ENCODE results near the gene MEA1.

DNA sequence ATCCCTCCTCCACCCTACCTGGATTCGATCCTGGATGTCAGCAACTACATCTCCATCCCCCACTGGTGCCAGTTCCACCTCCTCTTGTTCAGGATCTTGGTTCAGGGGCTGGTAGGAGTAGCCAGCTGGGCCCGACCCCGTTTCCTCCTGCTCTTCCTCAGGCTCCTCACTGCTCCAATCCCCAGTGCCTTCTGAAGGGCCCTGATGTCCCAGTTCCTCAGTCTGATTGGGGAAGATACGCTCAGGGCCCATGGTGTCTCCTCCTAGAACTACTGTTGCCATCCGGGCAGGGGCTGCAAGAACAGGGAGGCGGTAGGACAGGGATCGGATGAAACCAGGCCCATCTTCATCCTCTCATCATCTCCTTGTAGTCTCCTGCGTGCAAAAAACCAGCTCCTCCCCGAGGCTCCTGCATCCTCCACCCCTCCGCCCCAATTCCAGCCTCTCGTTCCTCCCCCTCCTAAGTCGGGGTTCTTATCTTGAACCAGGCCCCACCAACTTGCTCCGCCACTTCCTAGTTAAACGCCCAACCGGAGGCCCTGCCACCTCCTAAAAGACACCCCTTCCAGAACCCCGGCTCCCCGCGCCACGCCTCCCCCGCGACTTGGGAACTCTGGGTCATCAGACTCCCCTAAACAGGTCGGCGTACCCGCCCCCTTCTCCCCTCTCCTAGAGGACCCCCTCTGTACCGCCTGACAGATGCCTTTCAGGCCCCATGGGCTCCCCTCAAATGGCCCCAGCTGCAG is 476 bp downstream of the MEA1 start:
- no peak for TF ChIP-seq POLR2AphosphoS5 (IDR thresholded peaks at IDR 0.05; ENCODE audit: low read depth)
- no peak for TF ChIP-seq EZH2phosphoT487 (IDR thresholded peaks at IDR 0.05; ENCODE audit: unreplicated experiment)
- TF ChIP-seq, protein P1, sequence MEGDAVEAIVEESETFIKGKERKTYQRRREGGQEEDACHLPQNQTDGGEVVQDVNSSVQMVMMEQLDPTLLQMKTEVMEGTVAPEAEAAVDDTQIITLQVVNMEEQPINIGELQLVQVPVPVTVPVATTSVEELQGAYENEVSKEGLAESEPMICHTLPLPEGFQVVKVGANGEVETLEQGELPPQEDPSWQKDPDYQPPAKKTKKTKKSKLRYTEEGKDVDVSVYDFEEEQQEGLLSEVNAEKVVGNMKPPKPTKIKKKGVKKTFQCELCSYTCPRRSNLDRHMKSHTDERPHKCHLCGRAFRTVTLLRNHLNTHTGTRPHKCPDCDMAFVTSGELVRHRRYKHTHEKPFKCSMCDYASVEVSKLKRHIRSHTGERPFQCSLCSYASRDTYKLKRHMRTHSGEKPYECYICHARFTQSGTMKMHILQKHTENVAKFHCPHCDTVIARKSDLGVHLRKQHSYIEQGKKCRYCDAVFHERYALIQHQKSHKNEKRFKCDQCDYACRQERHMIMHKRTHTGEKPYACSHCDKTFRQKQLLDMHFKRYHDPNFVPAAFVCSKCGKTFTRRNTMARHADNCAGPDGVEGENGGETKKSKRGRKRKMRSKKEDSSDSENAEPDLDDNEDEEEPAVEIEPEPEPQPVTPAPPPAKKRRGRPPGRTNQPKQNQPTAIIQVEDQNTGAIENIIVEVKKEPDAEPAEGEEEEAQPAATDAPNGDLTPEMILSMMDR (conservative IDR thresholded peaks at IDR 0.05; ENCODE audit: low read depth in 2 of 2): no peak
- TF ChIP-seq JUNB (IDR thresholded peaks at IDR 0.05; ENCODE audit: unreplicated experiment): no peak
- no peak for TF ChIP-seq ZNF331 (CRISPR knock-in tag; IDR thresholded peaks at IDR 0.05; ENCODE audit: low read depth)
- TF ChIP-seq EZH2 (IDR thresholded peaks at IDR 0.05; ENCODE audit: low read depth, unreplicated experiment): no peak
- TF ChIP-seq, protein P2, sequence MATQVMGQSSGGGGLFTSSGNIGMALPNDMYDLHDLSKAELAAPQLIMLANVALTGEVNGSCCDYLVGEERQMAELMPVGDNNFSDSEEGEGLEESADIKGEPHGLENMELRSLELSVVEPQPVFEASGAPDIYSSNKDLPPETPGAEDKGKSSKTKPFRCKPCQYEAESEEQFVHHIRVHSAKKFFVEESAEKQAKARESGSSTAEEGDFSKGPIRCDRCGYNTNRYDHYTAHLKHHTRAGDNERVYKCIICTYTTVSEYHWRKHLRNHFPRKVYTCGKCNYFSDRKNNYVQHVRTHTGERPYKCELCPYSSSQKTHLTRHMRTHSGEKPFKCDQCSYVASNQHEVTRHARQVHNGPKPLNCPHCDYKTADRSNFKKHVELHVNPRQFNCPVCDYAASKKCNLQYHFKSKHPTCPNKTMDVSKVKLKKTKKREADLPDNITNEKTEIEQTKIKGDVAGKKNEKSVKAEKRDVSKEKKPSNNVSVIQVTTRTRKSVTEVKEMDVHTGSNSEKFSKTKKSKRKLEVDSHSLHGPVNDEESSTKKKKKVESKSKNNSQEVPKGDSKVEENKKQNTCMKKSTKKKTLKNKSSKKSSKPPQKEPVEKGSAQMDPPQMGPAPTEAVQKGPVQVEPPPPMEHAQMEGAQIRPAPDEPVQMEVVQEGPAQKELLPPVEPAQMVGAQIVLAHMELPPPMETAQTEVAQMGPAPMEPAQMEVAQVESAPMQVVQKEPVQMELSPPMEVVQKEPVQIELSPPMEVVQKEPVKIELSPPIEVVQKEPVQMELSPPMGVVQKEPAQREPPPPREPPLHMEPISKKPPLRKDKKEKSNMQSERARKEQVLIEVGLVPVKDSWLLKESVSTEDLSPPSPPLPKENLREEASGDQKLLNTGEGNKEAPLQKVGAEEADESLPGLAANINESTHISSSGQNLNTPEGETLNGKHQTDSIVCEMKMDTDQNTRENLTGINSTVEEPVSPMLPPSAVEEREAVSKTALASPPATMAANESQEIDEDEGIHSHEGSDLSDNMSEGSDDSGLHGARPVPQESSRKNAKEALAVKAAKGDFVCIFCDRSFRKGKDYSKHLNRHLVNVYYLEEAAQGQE (IDR thresholded peaks at IDR 0.05; ENCODE audit: unreplicated experiment): no peak
- TF ChIP-seq CREB1 (CRISPR knock-in tag; IDR thresholded peaks at IDR 0.05; ENCODE audit: low read depth): no peak
- TF ChIP-seq, protein P3, sequence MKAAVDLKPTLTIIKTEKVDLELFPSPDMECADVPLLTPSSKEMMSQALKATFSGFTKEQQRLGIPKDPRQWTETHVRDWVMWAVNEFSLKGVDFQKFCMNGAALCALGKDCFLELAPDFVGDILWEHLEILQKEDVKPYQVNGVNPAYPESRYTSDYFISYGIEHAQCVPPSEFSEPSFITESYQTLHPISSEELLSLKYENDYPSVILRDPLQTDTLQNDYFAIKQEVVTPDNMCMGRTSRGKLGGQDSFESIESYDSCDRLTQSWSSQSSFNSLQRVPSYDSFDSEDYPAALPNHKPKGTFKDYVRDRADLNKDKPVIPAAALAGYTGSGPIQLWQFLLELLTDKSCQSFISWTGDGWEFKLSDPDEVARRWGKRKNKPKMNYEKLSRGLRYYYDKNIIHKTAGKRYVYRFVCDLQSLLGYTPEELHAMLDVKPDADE (IDR thresholded peaks at IDR 0.05): no peak
